ENCODE results near the gene PTCD1. TPM values are rescaled to one million over a fixed set of nuclear protein-coding genes. Genes with fewer than 3 reads are reported as not detected.
"Not testable (repeated sequence)": the region's sequence is repeated elsewhere in the genome, so short reads cannot be mapped to it uniquely, and the experiment has no call there.

Gene PTCD1
- total RNA-seq, 3 donors from 2014 or later = 11.9 to 15.1 (median 13.9) TPM

GRCh38 chr7:99380823-99381663 lies 57.6 kb downstream of the PTCD1 start:
- Mint-ChIP-seq H3K4me3 (peak overlapping the region; percentile 77), H3K9me3 (no peaks in the 10 kb centered on the region), H3K36me3 (ENCODE audit: insufficient read depth) (peaks cover 12% of the 10 kb centered on the region), H3K4me1 (ENCODE audit: low read depth) (peaks cover 61% of the 10 kb centered on the region), H3K27me3 (ENCODE audit: low read depth) (no peaks in the 10 kb centered on the region)
- peak; percentile 90 to 92 for ATAC-seq
- DNase-seq = peak; percentile 84

GRCh38 chr7:99380032-99380822 lies 58.4 kb downstream of the PTCD1 start:
- peak overlapping the region; percentile 77 for H3K4me3 Mint-ChIP-seq
- ATAC-seq (peak; percentile 20 to 23), DNase-seq (peak; percentile 13)
- H3K4me1 Mint-ChIP-seq (ENCODE audit: low read depth) = peaks cover 63% of the 10 kb centered on the region
- peaks cover 12% of the 10 kb centered on the region for H3K36me3 Mint-ChIP-seq (ENCODE audit: insufficient read depth)
- no peaks in the 10 kb centered on the region for H3K9me3 Mint-ChIP-seq
- no peaks in the 10 kb centered on the region for H3K27me3 Mint-ChIP-seq (ENCODE audit: low read depth)

- DNase-seq; H3K9me3 Mint-ChIP-seq; H3K27me3 Mint-ChIP-seq (ENCODE audit: low read depth): not testable (repeated sequence)
- Mint-ChIP-seq H3K36me3 (ENCODE audit: insufficient read depth) (peaks cover 12% of the 10 kb centered on the region), H3K4me3 (peak overlapping the region; percentile 77), H3K4me1 (ENCODE audit: low read depth) (peaks cover 63% of the 10 kb centered on the region)
- peak in 1 of 2 donors; percentile 3 for ATAC-seq
Observed at GRCh38 chr7:99379693-99380031, 58.9 kb downstream of the PTCD1 start.

- ATAC-seq = peak; percentile 11 to 13
Observed at GRCh38 chr7:99379043-99379577, 59.5 kb downstream of the PTCD1 start.

GRCh38 chr7:99375070-99375807 lies 63.4 kb downstream of the PTCD1 start:
- no peaks in the 10 kb centered on the region for H3K27me3 Mint-ChIP-seq (ENCODE audit: low read depth)
- peaks cover 38% of the 10 kb centered on the region for H3K4me1 Mint-ChIP-seq (ENCODE audit: low read depth)
- peak overlapping the region; percentile 78 for H3K4me3 Mint-ChIP-seq
- peaks cover 7% of the 10 kb centered on the region for H3K36me3 Mint-ChIP-seq (ENCODE audit: insufficient read depth)
- DNase-seq (peak; percentile 44), ATAC-seq (peak; percentile 53 to 55)
- no peaks in the 10 kb centered on the region for H3K9me3 Mint-ChIP-seq

More at GRCh38 chr7:99379043-99379577, 59.5 kb downstream of the PTCD1 start:
- Mint-ChIP-seq H3K27me3 (ENCODE audit: low read depth) (no peaks in the 10 kb centered on the region), H3K36me3 (ENCODE audit: insufficient read depth) (peaks cover 12% of the 10 kb centered on the region), H3K9me3 (no peaks in the 10 kb centered on the region), H3K4me3 (peak overlapping the region; percentile 77), H3K4me1 (ENCODE audit: low read depth) (peaks cover 58% of the 10 kb centered on the region)
- DNase-seq = peak; percentile 44

GRCh38 chr7:99374111-99375064 lies 64.2 kb downstream of the PTCD1 start, which contains the start of gene ARPC1B:
ARPC1B (plus strand) TSS chr7:99374730; CDS start chr7:99385715, 10,985 bp downstream.
- Mint-ChIP-seq H3K36me3 (ENCODE audit: insufficient read depth) (peaks cover 7% of the 10 kb centered on the region), H3K4me3 (peak within 1 kb of the TSS; percentile 82), H3K27me3 (ENCODE audit: low read depth) (no peaks in the 10 kb centered on the region), H3K4me1 (ENCODE audit: low read depth) (peaks cover 29% of the 10 kb centered on the region), H3K9me3 (no peaks in the 10 kb centered on the region)
- DNase-seq (peak; percentile 82), ATAC-seq (peak; percentile 80 to 84)

- Mint-ChIP-seq H3K4me3 (peak overlapping the region; percentile 82), H3K9me3 (no peaks in the 10 kb centered on the region), H3K4me1 (ENCODE audit: low read depth) (peaks cover 22% of the 10 kb centered on the region), H3K27me3 (ENCODE audit: low read depth) (no peaks in the 10 kb centered on the region), H3K36me3 (ENCODE audit: insufficient read depth) (peaks cover 3% of the 10 kb centered on the region)
- DNase-seq (no peak), ATAC-seq (no peak)
Observed at GRCh38 chr7:99373091-99374066, 65.2 kb downstream of the PTCD1 start.

GRCh38 chr7:99372275-99373090 lies 66.1 kb downstream of the PTCD1 start:
- H3K36me3 Mint-ChIP-seq (ENCODE audit: insufficient read depth) = no peaks in the 10 kb centered on the region
- ATAC-seq (no peak), DNase-seq (no peak)
- no peaks in the 10 kb centered on the region for H3K27me3 Mint-ChIP-seq (ENCODE audit: low read depth)
- peaks cover 16% of the 10 kb centered on the region for H3K4me1 Mint-ChIP-seq (ENCODE audit: low read depth)
- H3K4me3 Mint-ChIP-seq = peak overlapping the region; percentile 82
- H3K9me3 Mint-ChIP-seq = no peaks in the 10 kb centered on the region

GRCh38 chr7:99371376-99371920 lies 67.2 kb downstream of the PTCD1 start:
- no peak overlapping the region for H3K4me3 Mint-ChIP-seq
- no peaks in the 10 kb centered on the region for H3K9me3 Mint-ChIP-seq
- no peaks in the 10 kb centered on the region for H3K27me3 Mint-ChIP-seq (ENCODE audit: low read depth)
- peaks cover 3% of the 10 kb centered on the region for H3K36me3 Mint-ChIP-seq (ENCODE audit: insufficient read depth)
- no peak for DNase-seq
- no peak for ATAC-seq
- H3K4me1 Mint-ChIP-seq (ENCODE audit: low read depth) = peaks cover 11% of the 10 kb centered on the region

- no peak overlapping the region for H3K4me3 Mint-ChIP-seq
- no peaks in the 10 kb centered on the region for H3K27me3 Mint-ChIP-seq (ENCODE audit: low read depth)
- ATAC-seq = no peak
- peaks cover 5% of the 10 kb centered on the region for H3K36me3 Mint-ChIP-seq (ENCODE audit: insufficient read depth)
- peaks cover 5% of the 10 kb centered on the region for H3K4me1 Mint-ChIP-seq (ENCODE audit: low read depth)
- H3K9me3 Mint-ChIP-seq = no peaks in the 10 kb centered on the region
- no peak for DNase-seq
Observed at GRCh38 chr7:99369767-99370391, 68.7 kb downstream of the PTCD1 start.

GRCh38 chr7:99368750-99369389 lies 69.7 kb downstream of the PTCD1 start:
- Mint-ChIP-seq H3K4me1 (ENCODE audit: low read depth) (peaks cover 5% of the 10 kb centered on the region), H3K27me3 (ENCODE audit: low read depth) (no peaks in the 10 kb centered on the region), H3K4me3 (no peak overlapping the region), H3K36me3 (ENCODE audit: insufficient read depth) (peaks cover 7% of the 10 kb centered on the region), H3K9me3 (no peaks in the 10 kb centered on the region)
- no peak for ATAC-seq
- no peak for DNase-seq
